Peyer's patch (tissue), 4 donors: ENCODE data around the gene BAIAP2L1. TPM values are rescaled to one million over a fixed set of nuclear protein-coding genes. Genes with fewer than 3 reads are reported as not detected.

Source experiments
- DNase-seq, 3 donors: peaks; one replicate each; pipeline ENCODE4 v3.0.0-alpha.2; 2017 to 2019
- H3K27ac ChIP-seq, 4 donors: fragments of 200-600 bp; sonication (generic); one replicate each; pipeline ENCODE4 v1.5.1; 2016 to 2019
- H3K27me3 ChIP-seq, 2 donors: fragments of 200-600 bp; sonication (generic); one replicate each; pipeline ENCODE4 v1.5.1; 2019
- H3K36me3 ChIP-seq, 3 donors: fragments of 200-600 bp; sonication (generic); one replicate each; pipeline ENCODE4 v1.5.1; 2016 to 2019
- H3K4me1 ChIP-seq, 4 donors: fragments of 200-600 bp; sonication (generic); one replicate each; pipeline ENCODE4 v1.5.1; 2016 to 2019
- H3K4me3 ChIP-seq, 4 donors: fragments of 200-600 bp; sonication (generic); 1 replicate in 3 of 4; 2 replicates in 1 of 4; pipeline ENCODE4 v1.5.1; 2016 to 2019; ENCODE audit warnings: mild to moderate bottlenecking in 1 of 4
- H3K9me3 ChIP-seq, 4 donors: fragments of 200-600 bp; sonication (generic); one replicate each; pipeline ENCODE4 v1.5.1; 2016 to 2019; ENCODE audit warnings: mild to moderate bottlenecking in 1 of 4
- CTCF ChIP-seq, 6 experiments: fragments of 450-650 bp in 4 of 6; fragments of 200-600 bp in 2 of 6; sonication (generic) in 1 of 6; IDR thresholded peaks; one replicate each; pipeline ENCODE4 v1.5.1; 2017 to 2019; ENCODE audit warnings: antibody characterized with exemption in 6 of 6, mild to moderate bottlenecking in 3 of 6, moderate library complexity in 1 of 6
- POLR2A ChIP-seq, 2 donors: fragments of 450-650 bp; IDR thresholded peaks; one replicate each; pipeline ENCODE4 v1.5.1; 2017; ENCODE audit warnings: antibody characterized with exemption in 2 of 2, mild to moderate bottlenecking in 2 of 2, moderate library complexity in 2 of 2
- total RNA-seq, 4 donors: library from RNA; depleted of rRNA; stranded (reverse); fragments of >200 nt; gene quantifications; one replicate each; pipeline ENCODE4 v1.1.0, GENCODE V29; 2016

The BAIAP2L1 gene
- total RNA-seq, 4 donors from 2014 or later: 31.4 to 46.4 (median 41.9) TPM

- H3K27me3 ChIP-seq: no peaks in the 10 kb centered on the region
- H3K9me3 ChIP-seq: no peaks in the 10 kb centered on the region
- no peak overlapping the region for H3K4me3 ChIP-seq
- TF ChIP-seq POLR2A (IDR thresholded peaks at IDR 0.05) (no peak), CTCF (IDR thresholded peaks at IDR 0.05) (peak in 3 of 6 experiments; percentile 22 to 30 (median 29))
- H3K27ac ChIP-seq: no peak overlapping the region
- H3K36me3 ChIP-seq: peaks cover 0 to 56% (median 0%) of the 10 kb centered on the region in 3 donors
- no peak for DNase-seq
- H3K4me1 ChIP-seq: peaks cover 0 to 25% (median 3%) of the 10 kb centered on the region in 4 donors
Measured at GRCh38 chr7:98291717-98292116, 109.2 kb downstream of the BAIAP2L1 start.

GRCh38 chr7:98289333-98289875 is 111.5 kb downstream of the BAIAP2L1 start:
- TF ChIP-seq POLR2A (IDR thresholded peaks at IDR 0.05) (no peak), CTCF (IDR thresholded peaks at IDR 0.05) (no peak)
- peaks cover 0 to 49% (median 0%) of the 10 kb centered on the region in 3 donors for H3K36me3 ChIP-seq
- no peak for DNase-seq
- H3K4me1 ChIP-seq: peaks cover 8 to 48% (median 15%) of the 10 kb centered on the region in 4 donors
- no peaks in the 10 kb centered on the region for H3K27me3 ChIP-seq
- no peaks in the 10 kb centered on the region for H3K9me3 ChIP-seq
- H3K4me3 ChIP-seq: no peak overlapping the region
- no peak overlapping the region for H3K27ac ChIP-seq

- H3K4me1 ChIP-seq: peaks cover 17 to 60% (median 20%) of the 10 kb centered on the region in 4 donors
- H3K9me3 ChIP-seq: no peaks in the 10 kb centered on the region
- peak overlapping the region in 2 of 4 donors; percentile 3 to 99 for H3K27ac ChIP-seq
- H3K4me3 ChIP-seq: no peak overlapping the region
- peaks cover 0 to 40% (median 0%) of the 10 kb centered on the region in 3 donors for H3K36me3 ChIP-seq
- H3K27me3 ChIP-seq: no peaks in the 10 kb centered on the region
- TF ChIP-seq CTCF (IDR thresholded peaks at IDR 0.05) (no peak), POLR2A (IDR thresholded peaks at IDR 0.05) (no peak)
- no peak for DNase-seq
Measured at GRCh38 chr7:98288064-98288823, 112.6 kb downstream of the BAIAP2L1 start.

GRCh38 chr7:98287486-98287959 is 113.4 kb downstream of the BAIAP2L1 start:
- TF ChIP-seq POLR2A (IDR thresholded peaks at IDR 0.05): no peak
- TF ChIP-seq CTCF (IDR thresholded peaks at IDR 0.05): no peak
- Histone ChIP-seq H3K27me3 (no peaks in the 10 kb centered on the region), H3K36me3 (peaks cover 0 to 33% (median 0%) of the 10 kb centered on the region in 3 donors), H3K9me3 (no peaks in the 10 kb centered on the region), H3K27ac (peak overlapping the region in 2 of 4 donors; percentile 3 to 99), H3K4me1 (peaks cover 20 to 65% (median 23%) of the 10 kb centered on the region in 4 donors), H3K4me3 (no peak overlapping the region)
- peak in 2 of 3 donors; percentile 87 to 90 for DNase-seq

- H3K9me3 ChIP-seq: no peaks in the 10 kb centered on the region
- peaks cover 0 to 26% (median 0%) of the 10 kb centered on the region in 3 donors for H3K36me3 ChIP-seq
- no peaks in the 10 kb centered on the region for H3K27me3 ChIP-seq
- H3K4me1 ChIP-seq: peaks cover 20 to 67% (median 28%) of the 10 kb centered on the region in 4 donors
- no peak for DNase-seq
- H3K4me3 ChIP-seq: no peak overlapping the region
- H3K27ac ChIP-seq: peak overlapping the region in 2 of 4 donors; percentile 97 to 99
- TF ChIP-seq CTCF (IDR thresholded peaks at IDR 0.05) (no peak), POLR2A (IDR thresholded peaks at IDR 0.05) (no peak)
Measured at GRCh38 chr7:98286701-98287485, 114.0 kb downstream of the BAIAP2L1 start.
